Measurements from ENCODE around the gene PORCN.

The PORCN gene

DNA sequence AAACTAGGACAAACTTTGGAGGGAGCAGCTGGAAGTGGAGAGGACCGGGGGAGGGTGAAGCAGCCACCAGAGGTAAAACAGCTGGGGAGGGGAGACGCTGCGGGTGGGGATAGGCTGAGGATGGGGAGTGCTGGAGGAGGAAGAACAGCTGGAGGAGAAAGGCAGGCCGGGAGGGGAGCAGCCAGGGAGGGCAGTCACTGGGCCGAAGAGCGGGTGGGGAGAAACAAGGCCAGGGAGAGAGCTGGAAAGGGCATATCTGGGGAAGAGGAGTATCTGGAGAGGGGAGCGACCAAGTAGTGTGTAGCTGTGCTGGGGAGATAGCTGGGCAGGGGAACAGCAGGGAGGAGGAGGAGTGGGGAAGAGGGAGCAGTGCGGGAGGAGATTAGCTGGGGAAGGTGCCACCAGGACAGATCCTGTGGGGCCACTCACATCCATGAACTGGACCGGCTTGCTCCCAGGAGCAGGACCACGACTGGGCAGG lies 41.5 kb upstream of the PORCN start:
- no peak for TF ChIP-seq CTCF (IDR thresholded peaks at IDR 0.05)

GRCh38 chrX:48468247-48468671 lies 40.5 kb upstream of the PORCN start:
- TF ChIP-seq CTCF (IDR thresholded peaks at IDR 0.05), result no peak

GRCh38 chrX:48468693-48469691 lies 39.8 kb upstream of the PORCN start:
- no peak for TF ChIP-seq CTCF (IDR thresholded peaks at IDR 0.05)

DNA sequence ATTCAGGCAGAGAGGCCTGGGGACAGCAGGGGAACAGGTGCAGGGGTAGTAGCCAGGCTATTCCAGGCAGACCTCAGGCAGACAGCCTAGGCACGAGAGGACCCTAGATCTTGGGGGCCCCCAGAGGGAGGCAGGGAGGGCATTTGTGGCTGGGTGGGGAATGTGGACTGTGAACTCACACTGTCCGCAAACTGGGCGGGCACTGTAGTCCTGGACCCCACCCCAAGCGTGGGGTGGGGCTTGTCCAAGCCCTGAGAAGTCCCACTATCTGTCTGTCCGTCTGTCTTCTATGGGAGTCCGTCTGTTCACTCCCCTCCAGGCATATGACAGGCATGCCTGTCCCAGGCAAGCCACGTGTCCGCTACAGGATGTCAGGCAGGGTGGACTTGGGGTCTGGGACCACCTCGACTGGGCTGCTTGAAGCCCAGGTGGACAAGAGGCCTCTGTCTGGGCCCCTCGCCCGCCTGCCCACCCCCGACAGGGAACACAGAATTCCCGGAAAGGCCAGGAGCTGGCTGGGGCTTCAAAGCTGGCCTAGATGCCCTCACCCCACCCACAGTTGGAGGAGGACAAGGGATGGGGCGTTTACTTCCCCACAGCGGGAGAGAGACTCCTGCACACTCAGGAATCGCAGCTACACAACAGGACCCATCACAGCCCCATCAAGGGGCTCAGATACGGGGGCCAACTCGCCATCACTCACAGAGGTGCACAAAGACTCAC lies 38.5 kb upstream of the PORCN start, which contains the start of gene SLC38A5:
Gene SLC38A5 (minus strand): TSS at position 151 of the 723 bp plus-strand sequence. CDS start 2,336 bp downstream, outside the sequence.
- no peak for TF ChIP-seq CTCF (IDR thresholded peaks at IDR 0.05)

DNA sequence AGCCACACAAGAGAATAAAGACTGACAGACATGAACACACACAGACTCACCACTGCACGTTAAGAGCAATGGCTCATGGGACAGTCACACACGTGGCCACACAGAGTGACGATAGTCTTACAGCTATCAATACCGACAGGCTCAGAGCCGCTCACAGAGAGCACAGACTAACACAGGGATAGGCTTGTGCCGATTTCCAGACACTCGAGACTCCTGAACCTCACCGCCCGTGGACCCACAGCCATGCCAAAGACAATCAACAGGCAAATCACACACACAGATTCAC lies 38.0 kb upstream of the PORCN start:
- TF ChIP-seq CTCF (IDR thresholded peaks at IDR 0.05), result no peak

DNA sequence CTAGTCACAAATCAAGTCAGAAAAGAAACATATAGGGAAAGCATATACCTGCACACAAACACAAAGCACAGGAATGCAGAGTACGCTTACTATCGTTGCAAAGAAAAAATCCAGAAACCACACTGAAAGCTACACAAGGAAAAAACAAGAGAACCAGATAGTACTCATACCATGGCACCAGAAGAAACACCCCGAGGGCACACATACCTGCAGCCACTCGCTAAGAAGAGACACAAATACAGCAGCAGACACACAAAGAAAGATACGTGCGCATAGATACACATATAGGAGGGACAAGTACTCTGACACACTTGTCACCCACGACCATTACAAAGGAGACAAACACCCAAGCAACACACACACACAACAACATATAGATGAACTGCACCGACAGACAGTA lies 37.3 kb upstream of the PORCN start:
- TF ChIP-seq CTCF (IDR thresholded peaks at IDR 0.05), result no peak

DNA sequence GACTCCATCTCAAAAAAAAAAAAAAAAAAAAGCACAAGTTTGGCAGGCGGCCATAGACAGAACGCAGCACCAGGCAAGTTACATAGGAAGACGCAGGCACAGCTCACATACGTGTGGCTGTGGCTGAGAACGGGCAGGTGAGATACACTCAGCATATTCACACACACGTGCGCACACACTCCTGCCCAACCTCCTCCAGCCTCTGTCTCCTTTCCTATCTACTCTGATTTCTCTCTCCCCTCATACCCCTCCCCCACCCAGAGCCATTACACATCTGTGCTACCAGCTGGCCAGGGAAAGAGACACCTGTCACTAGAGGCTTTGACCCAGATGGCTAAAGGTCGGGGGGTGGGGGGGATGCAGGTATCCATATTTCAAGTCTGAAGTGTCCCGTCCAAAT lies 36.6 kb upstream of the PORCN start:
- no peak for TF ChIP-seq CTCF (IDR thresholded peaks at IDR 0.05)
